HEK293 (cell line): ENCODE data around the gene OSTF1.

ENCODE experiments used
- CTCF ChIA-PET: fragments of 350-600 bp; formaldehyde crosslinking; extraction: SDS; loops from one replicate; lab custom pipeline; 2021; ENCODE audit warnings: antibody characterized with exemption; lab: Yijun Ruan, JAX
- POLR2A ChIA-PET: fragments of 300-600 bp; formaldehyde crosslinking; extraction: SDS; loops from one replicate; lab custom pipeline; 2020; ENCODE audit warnings: antibody characterized with exemption, inconsistent platforms; lab: Yijun Ruan, JAX
- H3K27ac ChIP-seq: fragments of 200-500 bp; sonication (Bioruptor generic); 2 replicates; pipeline ENCODE4 v1.5.1; 2014; ENCODE audit warnings: low read depth, low read length, control low read depth, inconsistent platforms; ENCODE audit errors: extremely low read depth
- H3K36me3 ChIP-seq, 2 experiments: fragments of 200-500 bp in 1 of 2; sonication (Bioruptor generic) in 1 of 2; 1 replicate in 1 of 2; 2 replicates in 1 of 2; pipeline ENCODE4 v1.5.1; 2014 to 2017; ENCODE audit warnings: inconsistent platforms in 2 of 2, low read length in 2 of 2; ENCODE audit not compliant: control insufficient read depth in 2 of 2, insufficient read depth in 1 of 2
- H3K4me1 ChIP-seq: fragments of 200-500 bp; sonication (Bioruptor generic); 2 replicates; pipeline ENCODE4 v1.5.1; 2014; ENCODE audit warnings: mild to moderate bottlenecking, low read length, inconsistent platforms; ENCODE audit not compliant: control insufficient read depth, insufficient read depth
- H3K4me3 ChIP-seq: 2 replicates; pipeline ENCODE4 v1.5.1; 2011; ENCODE audit warnings: low read depth, mild to moderate bottlenecking, control low read depth, low read length, moderate library complexity
- H3K9me3 ChIP-seq: fragments of 200-500 bp; sonication (Bioruptor generic); 2 replicates; pipeline ENCODE4 v1.5.1; 2014; ENCODE audit warnings: low read depth, low read length, inconsistent platforms; ENCODE audit not compliant: control insufficient read depth, insufficient read depth
- GFI1B ChIP-seq: fragments of 450-650 bp; formaldehyde crosslinking; IDR thresholded peaks from 2 replicates; pipeline ENCODE4 v1.5.1; 2016; ENCODE audit warnings: missing biosample characterization, missing genetic modification characterization
- GLI4 ChIP-seq: fragments of 450-650 bp; formaldehyde crosslinking; IDR thresholded peaks from 2 replicates; pipeline ENCODE4 v1.5.1; 2016; ENCODE audit warnings: missing biosample characterization, missing genetic modification characterization
- RBAK ChIP-seq: fragments of 450-650 bp; formaldehyde crosslinking; IDR thresholded peaks from 2 replicates; pipeline ENCODE4 v1.5.1; 2016; ENCODE audit warnings: missing biosample characterization, missing genetic modification characterization
- SALL2 ChIP-seq: fragments of 450-650 bp; formaldehyde crosslinking; IDR thresholded peaks from 2 replicates; pipeline ENCODE4 v1.5.0; 2017; ENCODE audit warnings: missing biosample characterization, mild to moderate bottlenecking, missing genetic modification characterization, borderline replicate concordance
- SETDB1 ChIP-seq: IDR thresholded peaks from one replicate; pipeline ENCODE4 v1.6.1; 2017; ENCODE audit warnings: mild to moderate bottlenecking, low read length, moderate library complexity, mixed read lengths; ENCODE audit not compliant: insufficient read length
- TRIM28 ChIP-seq: IDR thresholded peaks from 2 replicates; pipeline ENCODE4 v1.6.1; 2011; ENCODE audit warnings: low read length, control low read depth, borderline replicate concordance
- ZBTB48 ChIP-seq: fragments of 450-650 bp; formaldehyde crosslinking; IDR thresholded peaks from 2 replicates; pipeline ENCODE4 v1.5.1; 2016; ENCODE audit warnings: missing biosample characterization, missing genetic modification characterization
- ZBTB7A ChIP-seq: fragments of 450-650 bp; formaldehyde crosslinking; IDR thresholded peaks from 2 replicates; pipeline ENCODE4 v1.5.1; 2016; ENCODE audit warnings: low read depth, missing biosample characterization, missing genetic modification characterization
- ZNF132 ChIP-seq: fragments of 450-650 bp; formaldehyde crosslinking; IDR thresholded peaks from 2 replicates; pipeline ENCODE4 v1.5.1; 2017; ENCODE audit warnings: missing biosample characterization, missing genetic modification characterization, borderline replicate concordance
- ZNF138 ChIP-seq: fragments of 450-650 bp; formaldehyde crosslinking; IDR thresholded peaks from 2 replicates; pipeline ENCODE4 v1.5.1; 2016; ENCODE audit warnings: missing biosample characterization, missing genetic modification characterization, borderline replicate concordance
- ZNF169 ChIP-seq: fragments of 450-650 bp; formaldehyde crosslinking; IDR thresholded peaks from 2 replicates; pipeline ENCODE4 v1.5.1; 2016; ENCODE audit warnings: missing biosample characterization, missing genetic modification characterization
- ZNF211 ChIP-seq: fragments of 450-650 bp; formaldehyde crosslinking; IDR thresholded peaks from 2 replicates; pipeline ENCODE4 v1.5.1; 2016; ENCODE audit warnings: low read depth, missing biosample characterization, missing genetic modification characterization
- ZNF596 ChIP-seq: fragments of 450-650 bp; IDR thresholded peaks from 2 replicates; pipeline ENCODE4 v1.5.0; 2018; ENCODE audit warnings: missing biosample characterization, mild to moderate bottlenecking, missing genetic modification characterization, moderate library complexity
- ZNF621 ChIP-seq: fragments of 450-650 bp; formaldehyde crosslinking; IDR thresholded peaks from 2 replicates; pipeline ENCODE4 v1.5.1; 2017; ENCODE audit warnings: missing biosample characterization, missing genetic modification characterization
- ZNF776 ChIP-seq: fragments of 450-650 bp; formaldehyde crosslinking; IDR thresholded peaks from 2 replicates; pipeline ENCODE4 v1.5.0; 2017; ENCODE audit warnings: missing biosample characterization, missing genetic modification characterization, borderline replicate concordance
- ZNF792 ChIP-seq: fragments of 450-650 bp; formaldehyde crosslinking; IDR thresholded peaks from 2 replicates; pipeline ENCODE4 v1.5.1; 2016; ENCODE audit warnings: missing biosample characterization, missing genetic modification characterization
- ZSCAN16 ChIP-seq: fragments of 450-650 bp; formaldehyde crosslinking; IDR thresholded peaks from 2 replicates; pipeline ENCODE4 v1.5.1; 2016; ENCODE audit warnings: missing biosample characterization, missing genetic modification characterization
- TF ChIP-seq, protein P1 (sequence below): fragments of 450-650 bp; formaldehyde crosslinking; IDR thresholded peaks from 2 replicates; pipeline ENCODE4; 2016; ENCODE audit warnings: missing biosample characterization, missing genetic modification characterization
- TF ChIP-seq, protein P2 (sequence below): fragments of 450-650 bp; formaldehyde crosslinking; IDR thresholded peaks from 2 replicates; pipeline ENCODE4 v1.5.1; 2017; ENCODE audit warnings: missing biosample characterization, missing genetic modification characterization
- TF ChIP-seq, protein P3 (sequence below): IDR thresholded peaks from 2 replicates; pipeline ENCODE4 v1.6.1; 2011; ENCODE audit warnings: mild to moderate bottlenecking, low read depth, low read length, borderline replicate concordance

The OSTF1 gene

DNA sequence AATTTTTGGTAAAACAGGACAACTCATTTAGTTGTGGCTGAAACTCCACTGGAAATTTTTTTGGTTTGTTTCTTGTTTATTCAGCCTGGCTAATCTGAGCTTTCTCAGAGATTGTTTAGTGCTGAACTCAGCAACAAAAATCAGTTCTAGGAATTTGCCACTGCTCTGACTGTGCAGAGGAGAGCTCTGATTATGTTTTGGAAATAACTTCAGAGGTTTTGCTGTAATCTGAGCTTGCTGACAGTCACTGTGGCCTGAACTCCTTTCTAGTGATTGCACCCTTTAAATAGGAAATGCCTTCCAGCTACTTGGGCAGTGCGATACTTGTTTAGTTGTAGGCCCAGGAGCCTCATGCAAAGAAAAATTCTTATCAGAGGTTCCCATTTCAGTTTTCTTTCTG, 60.2 kb downstream of the OSTF1 start:
- H3K4me1 ChIP-seq, result 0 out of 2 replicates have a peak, but pooled peaks cover 2% of the 10 kb centered on the region
- POLR2A ChIA-PET, result interaction anchor here (1.0 kb wide), 1 partner anchor 120 kb away, joined by 8 read pairs; the partner anchor contains the start of gene CARNMT1
- no peak overlapping the region for H3K4me3 ChIP-seq
- no peak overlapping the region for H3K27ac ChIP-seq
- TF ChIP-seq GFI1B (peak; percentile 88), TRIM28 (peak; percentile 50; the same call in 1 of the 2 replicates), SALL2 (tag by site-specific recombination) (no peak)
- TF ChIP-seq, all 188 proteins: peak for 2
- Histone ChIP-seq H3K36me3 (peaks cover 0 to 6% of the 10 kb centered on the region in 2 experiments; a peak in 1 of 3 replicates), H3K9me3 (no peaks in the 10 kb centered on the region)
- CTCF ChIA-PET, result interaction anchor here (0.6 to 0.8 kb wide), 2 partner anchors 12 to 57 kb away, joined by 3 to 4 read pairs; no protein-coding TSS in a partner anchor

DNA sequence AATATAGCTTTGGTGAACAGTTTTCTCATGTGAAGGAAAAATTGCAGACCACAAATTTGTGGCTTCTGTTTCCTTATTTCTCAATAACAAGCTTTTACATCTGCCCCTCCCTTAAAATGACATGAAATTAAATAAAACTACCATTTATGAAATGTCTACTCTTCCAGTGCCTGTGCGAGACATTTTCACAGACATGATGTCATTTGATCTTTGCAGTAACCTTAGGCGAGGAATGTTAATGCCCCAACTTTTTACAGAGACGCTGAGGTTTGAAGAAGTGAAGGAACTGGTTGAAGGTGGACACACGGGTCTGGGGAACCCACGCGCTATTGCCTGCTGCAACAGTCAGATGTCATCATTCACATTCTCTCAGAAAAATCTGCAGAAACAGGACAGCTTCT, 61.5 kb downstream of the OSTF1 start:
- H3K9me3 ChIP-seq, result no peaks in the 10 kb centered on the region
- CTCF ChIA-PET, result no interaction called here

DNA sequence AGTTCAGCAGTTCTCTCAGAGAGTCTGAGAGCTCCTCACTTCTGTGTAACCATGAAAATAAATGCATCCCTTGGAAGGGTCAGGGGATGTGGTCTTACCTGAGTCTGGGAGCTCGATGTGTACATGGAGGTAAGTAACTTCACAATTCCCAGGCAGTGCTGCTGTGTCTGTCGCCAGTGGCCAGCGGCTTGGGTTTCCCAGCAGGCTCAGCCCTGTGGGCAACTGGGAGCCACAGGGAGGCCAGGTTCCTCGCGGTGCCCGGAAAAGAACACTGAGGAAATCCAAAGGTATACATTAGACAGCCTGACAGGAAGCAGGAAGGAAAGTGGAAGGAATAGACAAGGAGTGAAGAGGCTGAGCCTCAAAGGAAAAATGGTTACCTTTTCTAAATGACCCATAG, 62.2 kb downstream of the OSTF1 start:
- Histone ChIP-seq H3K9me3 (no peaks in the 10 kb centered on the region), H3K4me1 (0 out of 2 replicates have a peak, but pooled peaks cover 2% of the 10 kb centered on the region), H3K36me3 (no peaks in the 10 kb centered on the region; a peak in 1 of 3 replicates), H3K27ac (no peak overlapping the region), H3K4me3 (no peak overlapping the region)
- POLR2A ChIA-PET, result no interaction called here
- CTCF ChIA-PET, result no interaction called here
- TF ChIP-seq ZSCAN16 (tag by site-specific recombination) (no peak), ZNF776 (tag by site-specific recombination) (no peak), ZNF792 (no peak), RBAK (tag by site-specific recombination) (no peak), SETDB1 (no peak), ZNF621 (tag by site-specific recombination) (no peak), ZBTB7A (tag by site-specific recombination) (no peak), ZNF596 (tag by site-specific recombination) (no peak), ZNF132 (tag by site-specific recombination) (no peak), ZNF138 (tag by site-specific recombination) (no peak)
- TF ChIP-seq, protein P1, sequence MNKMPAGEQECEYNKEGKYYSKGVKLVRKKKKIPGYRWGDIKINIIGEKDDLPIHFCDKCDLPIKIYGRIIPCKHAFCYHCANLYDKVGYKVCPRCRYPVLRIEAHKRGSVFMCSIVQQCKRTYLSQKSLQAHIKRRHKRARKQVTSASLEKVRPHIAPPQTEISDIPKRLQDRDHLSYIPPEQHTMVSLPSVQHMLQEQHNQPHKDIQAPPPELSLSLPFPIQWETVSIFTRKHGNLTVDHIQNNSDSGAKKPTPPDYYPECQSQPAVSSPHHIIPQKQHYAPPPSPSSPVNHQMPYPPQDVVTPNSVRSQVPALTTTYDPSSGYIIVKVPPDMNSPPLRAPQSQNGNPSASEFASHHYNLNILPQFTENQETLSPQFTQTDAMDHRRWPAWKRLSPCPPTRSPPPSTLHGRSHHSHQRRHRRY, result no peak
- TF ChIP-seq, protein P2, sequence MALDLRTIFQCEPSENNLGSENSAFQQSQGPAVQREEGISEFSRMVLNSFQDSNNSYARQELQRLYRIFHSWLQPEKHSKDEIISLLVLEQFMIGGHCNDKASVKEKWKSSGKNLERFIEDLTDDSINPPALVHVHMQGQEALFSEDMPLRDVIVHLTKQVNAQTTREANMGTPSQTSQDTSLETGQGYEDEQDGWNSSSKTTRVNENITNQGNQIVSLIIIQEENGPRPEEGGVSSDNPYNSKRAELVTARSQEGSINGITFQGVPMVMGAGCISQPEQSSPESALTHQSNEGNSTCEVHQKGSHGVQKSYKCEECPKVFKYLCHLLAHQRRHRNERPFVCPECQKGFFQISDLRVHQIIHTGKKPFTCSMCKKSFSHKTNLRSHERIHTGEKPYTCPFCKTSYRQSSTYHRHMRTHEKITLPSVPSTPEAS (tag by site-specific recombination), result no peak
- TF ChIP-seq, protein P3, sequence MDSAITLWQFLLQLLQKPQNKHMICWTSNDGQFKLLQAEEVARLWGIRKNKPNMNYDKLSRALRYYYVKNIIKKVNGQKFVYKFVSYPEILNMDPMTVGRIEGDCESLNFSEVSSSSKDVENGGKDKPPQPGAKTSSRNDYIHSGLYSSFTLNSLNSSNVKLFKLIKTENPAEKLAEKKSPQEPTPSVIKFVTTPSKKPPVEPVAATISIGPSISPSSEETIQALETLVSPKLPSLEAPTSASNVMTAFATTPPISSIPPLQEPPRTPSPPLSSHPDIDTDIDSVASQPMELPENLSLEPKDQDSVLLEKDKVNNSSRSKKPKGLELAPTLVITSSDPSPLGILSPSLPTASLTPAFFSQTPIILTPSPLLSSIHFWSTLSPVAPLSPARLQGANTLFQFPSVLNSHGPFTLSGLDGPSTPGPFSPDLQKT, result no peak

More for the DNA sequence above, 61.5 kb downstream of the OSTF1 start:
- H3K4me1 ChIP-seq, result 0 out of 2 replicates have a peak, but pooled peaks cover 2% of the 10 kb centered on the region
- POLR2A ChIA-PET, result no interaction called here
- H3K27ac ChIP-seq, result no peak overlapping the region
- H3K36me3 ChIP-seq, result peaks cover 0 to 4% of the 10 kb centered on the region in 2 experiments; a peak in 2 of 3 replicates
- H3K4me3 ChIP-seq, result no peak overlapping the region
- TF ChIP-seq GLI4 (tag by site-specific recombination) (no peak), ZNF211 (no peak), ZBTB48 (no peak), ZNF169 (tag by site-specific recombination) (no peak), SETDB1 (no peak)
